ENCODE measurements around the gene KSR2. TPM values are rescaled to one million over a fixed set of nuclear protein-coding genes. Genes with fewer than 3 reads are reported as not detected.

Gene KSR2
- total RNA-seq, 1 experiment from 2014 or later, result 1.3 TPM

- Histone ChIP-seq H3K18ac (ENCODE audit: insufficient read length, low read depth, low read length) (no peak overlapping the region), H2BK20ac (ENCODE audit: low read depth, low read length, poor library complexity, severe bottlenecking) (no peak overlapping the region), H3K23ac (ENCODE audit: insufficient read length, low read depth, low read length) (no peak overlapping the region), H3K9me3 (ENCODE audit: control insufficient read depth, low read depth, low read length) (peaks cover 9% of the 10 kb centered on the region), H3K4me2 (ENCODE audit: insufficient read depth, insufficient read length, low read length) (no peak overlapping the region), H4K20me1 (ENCODE audit: control insufficient read depth, insufficient read depth, insufficient read length) (no peaks in the 10 kb centered on the region), H3K79me1 (ENCODE audit: insufficient read depth, low read depth, low read length, poor library complexity, severe bottlenecking) (no peaks in the 10 kb centered on the region), H4K91ac (ENCODE audit: insufficient read length, low read depth, low read length) (no peak overlapping the region), H3K79me2 (ENCODE audit: insufficient read depth, low read length) (no peaks in the 10 kb centered on the region), H3T11ph (ENCODE audit: low read length) (no peak overlapping the region), H3K23me2 (ENCODE audit: insufficient read length, low read depth, low read length, poor library complexity, severe bottlenecking) (no peaks in the 10 kb centered on the region), H2AK5ac (ENCODE audit: insufficient read length, low read length) (no peak overlapping the region), H3K14ac (ENCODE audit: insufficient read depth, low read length) (no peak overlapping the region), H3K4me1 (ENCODE audit: insufficient read depth, low read length) (no peaks in the 10 kb centered on the region; the same call in 1 of the 2 replicates), H2BK12ac (ENCODE audit: insufficient read length, low read depth, low read length) (no peak overlapping the region), H2BK15ac (ENCODE audit: low read depth, low read length) (no peak overlapping the region), H2BK5ac (ENCODE audit: insufficient read length, low read length) (no peak overlapping the region), H4K8ac (replicated peaks; ENCODE audit: insufficient read length, low read depth, low read length) (no peak overlapping the region), H3K4ac (ENCODE audit: low read depth, low read length) (no peak overlapping the region), H3K9ac (ENCODE audit: extremely low read depth, insufficient read length, low read length) (no peak overlapping the region), H3K27me3 (ENCODE audit: insufficient read depth, low read length) (no peaks in the 10 kb centered on the region), H4K5ac (ENCODE audit: insufficient read length, low read depth, low read length) (no peak overlapping the region), H3K56ac (ENCODE audit: insufficient read length, low read depth, low read length) (no peak overlapping the region), H2BK120ac (ENCODE audit: low read depth, low read length, poor library complexity, severe bottlenecking) (no peak overlapping the region), H2AFZ (ENCODE audit: low read length) (no peak overlapping the region), H3K27ac (ENCODE audit: insufficient read length, low read depth, low read length) (no peak overlapping the region)
- Mint-ChIP-seq H3K27ac (peak overlapping the region in 1 of 3 experiments; percentile 76; a peak in 1 of 7 replicates), H3K36me3 (ENCODE audit: insufficient read depth in 1 of 3, low read depth in 3 of 3) (peaks cover 6 to 8% (median 6%) of the 10 kb centered on the region in 3 experiments), H3K9me3 (peaks cover 5 to 8% of the 10 kb centered on the region in 2 experiments; a peak in 4 of 5 replicates), H3K4me1 (peaks cover 7 to 9% of the 10 kb centered on the region in 2 experiments), H3K27me3 (ENCODE audit: low read depth) (peaks cover 2% of the 10 kb centered on the region; the same call in 1 of the 2 replicates), H3K4me3 (no peak overlapping the region)
- DNase-seq, result no peak
- no CpG with 5 or more reads among the region's 13 CpGs for WGBS (ENCODE audit: extremely low coverage, insufficient read length, low lambda C conversion rate)
- TF ChIP-seq CTCF (conservative IDR thresholded peaks at IDR 0.05), result no peak
Measured at GRCh38 chr12:117832459-117833457, 136.0 kb downstream of the KSR2 start.

All from H9 (cell line).